Kidney (tissue), 14 donors: ENCODE data around the gene SLC9C1. TPM values are rescaled to one million over a fixed set of nuclear protein-coding genes. Genes with fewer than 3 reads are reported as not detected.

Source experiments
- DNase-seq, 5 donors: peaks; one replicate each; pipeline ENCODE4 v3.0.0-alpha.2; 2013 to 2020
- FAIRE-seq: peaks from 2 replicates; lab custom pipeline; 2012; peaks lifted over from hg19 to GRCh38; lab: Jason Lieb, UNC
- H3K27ac ChIP-seq, 2 donors: one replicate each; pipeline ENCODE4 v1.7.0; 2013; ENCODE audit warnings: low read depth in 2 of 2, low read length in 2 of 2, inconsistent platforms in 1 of 2
- H3K27me3 ChIP-seq: one replicate; pipeline ENCODE4 v1.7.1; 2013; ENCODE audit warnings: low read length, inconsistent platforms; ENCODE audit not compliant: control insufficient read depth, insufficient read depth
- H3K36me3 ChIP-seq, 3 donors: one replicate each; pipeline versions ENCODE4 v1.7.0 to v1.7.1; 2013; ENCODE audit warnings: low read length in 3 of 3, control low read depth in 1 of 3, inconsistent platforms in 1 of 3; ENCODE audit not compliant: insufficient read depth in 3 of 3, control insufficient read depth in 2 of 3
- H3K4me1 ChIP-seq, 3 donors: one replicate each; pipeline versions ENCODE4 v1.7.0 to v1.7.1; 2013; ENCODE audit warnings: low read length in 3 of 3, inconsistent platforms in 1 of 3, low read depth in 1 of 3; ENCODE audit not compliant: control insufficient read depth in 2 of 3, insufficient read depth in 2 of 3
- H3K4me3 ChIP-seq, 3 donors: one replicate each; pipeline versions ENCODE4 v1.7.0 to v1.8.1; 2013; ENCODE audit warnings: low read length in 3 of 3, control low read depth in 1 of 3, inconsistent platforms in 1 of 3
- H3K9ac ChIP-seq, 3 donors: one replicate each; pipeline versions ENCODE4 v1.7.0 to v1.7.1; 2013; ENCODE audit warnings: low read length in 3 of 3, control low read depth in 1 of 3, inconsistent platforms in 1 of 3
- H3K9me3 ChIP-seq, 3 donors: one replicate each; pipeline versions ENCODE4 v1.7.0 to v1.7.1; 2013; ENCODE audit warnings: low read length in 3 of 3, control low read depth in 1 of 3, inconsistent platforms in 1 of 3; ENCODE audit not compliant: control insufficient read depth in 2 of 3, insufficient read depth in 1 of 3
- intact Hi-C: fragments of 100-400 bp; cut with DNase I; formaldehyde crosslinking; loops from one replicate; pipeline ENCODE4 v1.11.1; 2022
- polyA plus RNA-seq: library from polyadenylated mRNA; stranded (reverse); fragments of 350-450 nt; fragmentation: Illumina TruSeq; extraction: RNeasy Lipid Tissue Mini Kit (QIAGEN cat#74804); gene quantifications from one replicate; pipeline ENCODE4 v1.2.3, GENCODE V29; 2014; ENCODE audit warnings: low read depth, low replicate concordance; ENCODE audit not compliant: insufficient read depth
- total RNA-seq: library from RNA; stranded (reverse); fragmentation: NEBNext Ultra II Directional; extraction: Animal tissue kit (Norgen Biotek cat#: 25700); gene quantifications from one replicate; pipeline ENCODE4 v1.2.1, GENCODE V29; 2021
- TF ChIP-seq, protein P1 (sequence below): IDR thresholded peaks from 3 replicates; pipeline ENCODE4 v1.5.1; 2012; ENCODE audit warnings: mild to moderate bottlenecking, moderate library complexity, borderline replicate concordance; ENCODE audit not compliant: insufficient read depth; ENCODE audit errors: extremely low read depth
- donor health status: control.
- donor health status: control.
- donor health status: control.
- donor health status: control.
- donor health status: control.
- donor health status: DM: yes; HTN: yes; CAD: no.
- donor health status: Normal renal cell carcinoma (clear cell type).

SLC9C1 gene
- total and polyA plus RNA-seq, 2 donors from 2014 or later: 0.09 to 1.2 TPM

DNA sequence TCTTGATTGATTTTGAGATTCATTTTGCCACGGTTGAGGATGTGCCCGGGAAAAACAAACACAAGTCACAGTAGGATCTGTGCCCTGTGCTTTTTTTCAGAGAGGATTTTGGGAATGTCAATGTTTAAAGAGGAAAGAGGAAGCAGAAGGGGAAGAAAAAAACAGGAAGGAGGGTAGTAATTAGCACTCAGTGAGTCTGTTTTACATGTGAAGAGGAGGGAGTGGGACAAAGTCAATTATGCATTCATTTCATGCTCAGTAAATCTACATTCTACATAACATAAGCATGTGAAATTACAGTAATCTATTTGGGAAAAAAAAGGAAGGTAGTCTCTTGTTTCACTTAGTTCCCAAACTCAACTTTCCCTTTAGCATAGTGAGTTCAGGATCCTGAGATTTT lies 20.6 kb upstream of the SLC9C1 start:
- Histone ChIP-seq H3K9ac (no peak overlapping the region), H3K27me3 (no peaks in the 10 kb centered on the region), H3K27ac (no peak overlapping the region), H3K4me3 (no peak overlapping the region), H3K36me3 (no peaks in the 10 kb centered on the region), H3K9me3 (no peaks in the 10 kb centered on the region), H3K4me1 (no peaks in the 10 kb centered on the region)
- DNase-seq (no peak), FAIRE-seq (no peak)
- TF ChIP-seq, protein P1, sequence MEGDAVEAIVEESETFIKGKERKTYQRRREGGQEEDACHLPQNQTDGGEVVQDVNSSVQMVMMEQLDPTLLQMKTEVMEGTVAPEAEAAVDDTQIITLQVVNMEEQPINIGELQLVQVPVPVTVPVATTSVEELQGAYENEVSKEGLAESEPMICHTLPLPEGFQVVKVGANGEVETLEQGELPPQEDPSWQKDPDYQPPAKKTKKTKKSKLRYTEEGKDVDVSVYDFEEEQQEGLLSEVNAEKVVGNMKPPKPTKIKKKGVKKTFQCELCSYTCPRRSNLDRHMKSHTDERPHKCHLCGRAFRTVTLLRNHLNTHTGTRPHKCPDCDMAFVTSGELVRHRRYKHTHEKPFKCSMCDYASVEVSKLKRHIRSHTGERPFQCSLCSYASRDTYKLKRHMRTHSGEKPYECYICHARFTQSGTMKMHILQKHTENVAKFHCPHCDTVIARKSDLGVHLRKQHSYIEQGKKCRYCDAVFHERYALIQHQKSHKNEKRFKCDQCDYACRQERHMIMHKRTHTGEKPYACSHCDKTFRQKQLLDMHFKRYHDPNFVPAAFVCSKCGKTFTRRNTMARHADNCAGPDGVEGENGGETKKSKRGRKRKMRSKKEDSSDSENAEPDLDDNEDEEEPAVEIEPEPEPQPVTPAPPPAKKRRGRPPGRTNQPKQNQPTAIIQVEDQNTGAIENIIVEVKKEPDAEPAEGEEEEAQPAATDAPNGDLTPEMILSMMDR: no peak
- intact Hi-C loops: no loop called here

DNA sequence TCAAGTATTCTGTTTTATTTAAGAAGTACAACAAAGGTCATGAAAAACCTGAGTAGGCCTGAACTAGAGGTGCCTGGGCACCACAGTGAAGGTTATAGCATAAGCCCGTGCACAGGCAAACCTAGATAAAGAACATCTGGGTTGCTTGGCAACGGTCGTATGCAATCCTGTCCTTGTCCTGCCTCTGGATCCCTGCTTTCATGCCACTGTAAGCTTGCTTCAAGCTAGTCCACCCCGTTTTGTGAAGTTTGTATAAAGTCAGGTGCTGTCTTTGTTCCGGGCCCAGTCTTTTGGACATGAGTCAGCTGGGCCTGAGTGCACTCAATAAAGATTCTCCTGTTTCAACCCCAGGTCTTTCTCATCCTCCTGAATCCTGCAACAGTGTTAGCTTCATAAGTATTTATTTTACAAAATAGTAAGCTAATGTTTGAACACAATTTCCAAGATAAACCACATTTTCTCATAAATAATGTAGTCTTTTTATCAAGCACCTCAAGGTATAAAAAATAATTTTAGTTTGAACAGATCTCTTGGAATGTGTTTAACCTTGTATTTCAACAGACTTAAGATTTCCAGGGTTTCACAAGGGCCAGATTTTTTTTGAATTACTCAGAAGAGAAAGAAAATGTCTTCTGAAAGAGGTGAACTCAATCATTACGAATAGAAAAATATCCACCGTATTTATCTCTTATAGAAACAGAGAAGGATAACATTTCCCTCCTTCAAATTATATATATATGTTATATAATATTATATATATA lies 14.3 kb upstream of the SLC9C1 start:
- Histone ChIP-seq H3K9me3 (no peaks in the 10 kb centered on the region), H3K27ac (no peak overlapping the region), H3K4me3 (no peak overlapping the region), H3K4me1 (peaks cover 0 to 6% (median under 1%) of the 10 kb centered on the region in 3 donors), H3K27me3 (no peaks in the 10 kb centered on the region), H3K9ac (no peak overlapping the region), H3K36me3 (no peaks in the 10 kb centered on the region)
- DNase-seq (peak; percentile 12 to 72 (median 60)), FAIRE-seq (no peak)
- TF ChIP-seq, protein P1: no peak
- intact Hi-C loops: no loop called here

DNA sequence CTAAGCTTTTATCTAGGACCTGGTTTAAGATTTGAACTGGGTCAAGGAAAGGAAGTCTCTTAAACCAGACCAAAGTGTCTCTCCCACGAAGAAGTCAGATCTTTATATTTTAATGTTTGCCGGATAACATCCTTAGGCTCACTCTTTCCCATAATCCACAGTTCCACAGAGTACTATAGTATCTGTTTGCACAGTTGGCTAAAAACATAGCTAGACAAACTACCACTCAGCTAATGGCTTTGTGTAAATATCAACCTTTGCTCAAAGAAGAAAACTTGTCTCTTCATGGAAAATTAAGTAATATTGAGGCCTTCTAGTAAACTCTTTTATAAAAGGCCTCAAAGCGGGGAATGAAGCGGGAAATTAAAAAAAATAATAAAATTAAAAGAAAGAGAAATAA lies 13.5 kb upstream of the SLC9C1 start:
- TF ChIP-seq, protein P1: no peak
- FAIRE-seq (no peak), DNase-seq (no peak)
- H3K27ac ChIP-seq: no peak overlapping the region
- peaks cover 0 to 6% (median 3%) of the 10 kb centered on the region in 3 donors for H3K4me1 ChIP-seq
- H3K4me3 ChIP-seq: no peak overlapping the region
- no peak overlapping the region for H3K9ac ChIP-seq
- intact Hi-C loops: no loop called here
- H3K9me3 ChIP-seq: no peaks in the 10 kb centered on the region
- H3K36me3 ChIP-seq: no peaks in the 10 kb centered on the region
- H3K27me3 ChIP-seq: no peaks in the 10 kb centered on the region
